Measurements from ENCODE around the gene MORC4.
A peak's percentile ranks its signal among the peaks of the same experiment; 100 is the strongest.
"Not testable (repeated sequence)": the region's sequence is repeated elsewhere in the genome, so short reads cannot be mapped to it uniquely, and the experiment has no call there.

The MORC4 gene
- 16.8 to 26.2 (median 19.7) reads per million in 4 experiments for total RNA-seq

GRCh38 chrX:107000013-107000515 is at the start of gene MORC4:
MORC4 (minus strand) TSS chrX:107000212; CDS start chrX:106999969, 243 bp downstream.
- peak; percentile 27 for DNase-seq

- DNase-seq: no peak
These were observed 47.6 kb upstream of the MORC4 start for GRCh38 chrX:107047622-107048021.

GRCh38 chrX:107029752-107030151 is 29.7 kb upstream of the MORC4 start:
- DNase-seq: no peak

GRCh38 chrX:107025545-107025944 is 25.5 kb upstream of the MORC4 start:
- no peak for DNase-seq

GRCh38 chrX:107014936-107015335 is 14.9 kb upstream of the MORC4 start:
- no peak for DNase-seq

- no peak for DNase-seq
These were observed 8.0 kb upstream of the MORC4 start for GRCh38 chrX:107008034-107008433.

- DNase-seq: peak; percentile 0
These were observed 723 bp downstream of the MORC4 start for GRCh38 chrX:106999002-106999975.

GRCh38 chrX:106997611-106998010 is 2.4 kb downstream of the MORC4 start:
- DNase-seq: no peak

- DNase-seq: no peak
These were observed 4.3 kb downstream of the MORC4 start for GRCh38 chrX:106995678-106996077.

- no peak for DNase-seq
These were observed 12.5 kb downstream of the MORC4 start for GRCh38 chrX:106987488-106987887.

GRCh38 chrX:106980952-106981626 is 18.9 kb downstream of the MORC4 start:
- DNase-seq: no peak

GRCh38 chrX:106976416-106976815 is 23.6 kb downstream of the MORC4 start:
- no peak for DNase-seq

- no peak for DNase-seq
These were observed 26.4 kb downstream of the MORC4 start for GRCh38 chrX:106973433-106974149.

GRCh38 chrX:106972896-106973295 is 27.1 kb downstream of the MORC4 start:
- no peak for DNase-seq

- not testable (repeated sequence) for DNase-seq
These were observed 33.5 kb downstream of the MORC4 start for GRCh38 chrX:106966547-106966946.

GRCh38 chrX:106964290-106964689 is 35.7 kb downstream of the MORC4 start:
- DNase-seq: no peak

- no peak for DNase-seq
These were observed 36.9 kb downstream of the MORC4 start for GRCh38 chrX:106963111-106963510.

- no peak for DNase-seq
These were observed 40.1 kb downstream of the MORC4 start for GRCh38 chrX:106959901-106960300.

GRCh38 chrX:106957856-106958255 is 42.2 kb downstream of the MORC4 start:
- no peak for DNase-seq

- DNase-seq: no peak
These were observed 44.8 kb downstream of the MORC4 start for GRCh38 chrX:106955004-106955772.

GRCh38 chrX:106954041-106954440 is 46.0 kb downstream of the MORC4 start:
- no peak for DNase-seq

- DNase-seq: no peak
These were observed 47.0 kb downstream of the MORC4 start for GRCh38 chrX:106952988-106953387.

Data from effector CD8-positive, alpha-beta T cell (primary cell).